ENCODE measurements around the gene CAPN13.

Gene CAPN13

GRCh38 chr2:30820381-30821055, 13.3 kb upstream of the CAPN13 start:
- no peaks in the 10 kb centered on the region for H3K36me3 ChIP-seq
- no peak overlapping the region for H3K9ac ChIP-seq
- peaks cover 10 to 15% (median 12%) of the 10 kb centered on the region in 11 experiments for H3K9me3 ChIP-seq (replicated peaks in 1 of 11)
- no peak overlapping the region for H3K4me3 ChIP-seq
- no peak overlapping the region for H3K27ac ChIP-seq
- H4K20me1 ChIP-seq = no peaks in the 10 kb centered on the region
- H3K4me1 ChIP-seq = peaks cover 5 to 34% (median 25%) of the 10 kb centered on the region in 10 experiments
- no peaks in the 10 kb centered on the region for H3K27me3 ChIP-seq
- no peak overlapping the region for H3K4me2 ChIP-seq
- TF ChIP-seq Cebpa-rat (IDR thresholded peaks at IDR 0.05) = no peak

- H3K27ac ChIP-seq = no peak overlapping the region
Measured at GRCh38 chr2:30809938-30810337, 2.7 kb upstream of the CAPN13 start.

GRCh38 chr2:30808695-30809094, 1.4 kb upstream of the CAPN13 start:
- Histone ChIP-seq H4K20me1 (no peaks in the 10 kb centered on the region), H3K4me1 (peaks cover 0 to 4% (median under 1%) of the 10 kb centered on the region in 10 experiments; a peak in 8 of 20 replicates), H3K9me3 (replicated peaks in 1 of 11) (peaks cover 0 to 2% (median 0%) of the 10 kb centered on the region in 11 experiments; a peak in 2 of 22 replicates), H3K27me3 (peaks cover 0 to 5% (median 0%) of the 10 kb centered on the region in 11 experiments; a peak in 1 of 22 replicates), H3K36me3 (no peaks in the 10 kb centered on the region), H3K9ac (no peak overlapping the region), H3K4me3 (no peak overlapping the region), H3K4me2 (no peak overlapping the region), H3K27ac (no peak overlapping the region)
- no peak for TF ChIP-seq Cebpa-rat (IDR thresholded peaks at IDR 0.05)

More at GRCh38 chr2:30809938-30810337, 2.7 kb upstream of the CAPN13 start:
- Histone ChIP-seq H3K36me3 (no peaks in the 10 kb centered on the region), H3K4me2 (no peak overlapping the region), H4K20me1 (no peaks in the 10 kb centered on the region), H3K9ac (no peak overlapping the region), H3K4me1 (no peaks in the 10 kb centered on the region), H3K4me3 (no peak overlapping the region), H3K27me3 (no peaks in the 10 kb centered on the region), H3K9me3 (replicated peaks in 1 of 11) (peaks cover 0 to 13% (median 5%) of the 10 kb centered on the region in 11 experiments; a peak in 6 of 22 replicates)
- TF ChIP-seq Cebpa-rat (IDR thresholded peaks at IDR 0.05) = no peak

GRCh38 chr2:30803281-30803680, 4.0 kb downstream of the CAPN13 start:
- Histone ChIP-seq H3K9ac (no peak overlapping the region), H4K20me1 (no peaks in the 10 kb centered on the region), H3K4me3 (no peak overlapping the region), H3K9me3 (replicated peaks in 1 of 11) (no peaks in the 10 kb centered on the region), H3K4me1 (peaks cover 12 to 28% (median 22%) of the 10 kb centered on the region in 10 experiments), H3K36me3 (no peaks in the 10 kb centered on the region), H3K27me3 (peaks cover 0 to 16% (median 0%) of the 10 kb centered on the region in 11 experiments; a peak in 1 of 22 replicates), H3K4me2 (peak overlapping the region in 7 of 11 experiments; percentile 30 to 48 (median 33); a peak in 14 of 22 replicates), H3K27ac (no peak overlapping the region)
- no peak for TF ChIP-seq Cebpa-rat (IDR thresholded peaks at IDR 0.05)

- H3K27me3 ChIP-seq = peaks cover 0 to 20% (median 0%) of the 10 kb centered on the region in 11 experiments; a peak in 1 of 22 replicates
- no peak overlapping the region for H3K27ac ChIP-seq
- no peak overlapping the region for H3K9ac ChIP-seq
- H3K36me3 ChIP-seq = no peaks in the 10 kb centered on the region
- TF ChIP-seq Cebpa-rat (IDR thresholded peaks at IDR 0.05) = no peak
- H3K9me3 ChIP-seq (replicated peaks in 1 of 11) = no peaks in the 10 kb centered on the region
- no peaks in the 10 kb centered on the region for H4K20me1 ChIP-seq
- no peak overlapping the region for H3K4me3 ChIP-seq
- peak overlapping the region in 4 of 11 experiments; percentile 31 to 48 (median 40); a peak in 8 of 22 replicates for H3K4me2 ChIP-seq
- peaks cover 16 to 35% (median 28%) of the 10 kb centered on the region in 10 experiments for H3K4me1 ChIP-seq
Measured at GRCh38 chr2:30802611-30803010, 4.6 kb downstream of the CAPN13 start.

- no peak overlapping the region for H3K4me2 ChIP-seq
- H4K20me1 ChIP-seq = no peaks in the 10 kb centered on the region
- H3K27ac ChIP-seq = no peak overlapping the region
- no peaks in the 10 kb centered on the region for H3K36me3 ChIP-seq
- no peak overlapping the region for H3K4me3 ChIP-seq
- H3K27me3 ChIP-seq = peaks cover 0 to 20% (median 0%) of the 10 kb centered on the region in 11 experiments; a peak in 3 of 22 replicates
- no peaks in the 10 kb centered on the region for H3K9me3 ChIP-seq (replicated peaks in 1 of 11)
- H3K9ac ChIP-seq = no peak overlapping the region
- H3K4me1 ChIP-seq = peaks cover 16 to 38% (median 30%) of the 10 kb centered on the region in 10 experiments
- no peak for TF ChIP-seq Cebpa-rat (IDR thresholded peaks at IDR 0.05)
Measured at GRCh38 chr2:30801821-30802455, 5.3 kb downstream of the CAPN13 start.

GRCh38 chr2:30800159-30800558, 7.1 kb downstream of the CAPN13 start:
- peaks cover 0 to 27% (median 0%) of the 10 kb centered on the region in 11 experiments; a peak in 4 of 22 replicates for H3K27me3 ChIP-seq
- no peak for TF ChIP-seq Cebpa-rat (IDR thresholded peaks at IDR 0.05)
- no peaks in the 10 kb centered on the region for H3K9me3 ChIP-seq (replicated peaks in 1 of 11)
- no peaks in the 10 kb centered on the region for H3K36me3 ChIP-seq
- no peak overlapping the region for H3K4me2 ChIP-seq
- H3K4me1 ChIP-seq = peaks cover 16 to 38% (median 30%) of the 10 kb centered on the region in 10 experiments
- H3K27ac ChIP-seq = no peak overlapping the region
- no peak overlapping the region for H3K9ac ChIP-seq
- no peak overlapping the region for H3K4me3 ChIP-seq
- no peaks in the 10 kb centered on the region for H4K20me1 ChIP-seq

- no peak for TF ChIP-seq Cebpa-rat (IDR thresholded peaks at IDR 0.05)
- H3K27me3 ChIP-seq = peaks cover 0 to 33% (median 0%) of the 10 kb centered on the region in 11 experiments; a peak in 4 of 22 replicates
- H3K4me3 ChIP-seq = no peak overlapping the region
- no peaks in the 10 kb centered on the region for H4K20me1 ChIP-seq
- H3K27ac ChIP-seq = peak overlapping the region in 8 of 11 experiments; percentile 46 to 75 (median 59); a peak in 7 of 22 replicates
- H3K9me3 ChIP-seq (replicated peaks in 1 of 11) = no peaks in the 10 kb centered on the region
- H3K4me1 ChIP-seq = peaks cover 16 to 38% (median 30%) of the 10 kb centered on the region in 10 experiments
- no peaks in the 10 kb centered on the region for H3K36me3 ChIP-seq
- H3K9ac ChIP-seq = no peak overlapping the region
- peak overlapping the region; percentile 60 to 81 (median 73); a peak in 21 of 22 replicates for H3K4me2 ChIP-seq
Measured at GRCh38 chr2:30799366-30799765, 7.9 kb downstream of the CAPN13 start.

GRCh38 chr2:30798536-30798991, 8.7 kb downstream of the CAPN13 start:
- Histone ChIP-seq H3K36me3 (no peaks in the 10 kb centered on the region), H3K9me3 (replicated peaks in 1 of 11) (no peaks in the 10 kb centered on the region), H3K27me3 (peaks cover 0 to 35% (median 0%) of the 10 kb centered on the region in 11 experiments; a peak in 4 of 22 replicates), H4K20me1 (no peaks in the 10 kb centered on the region), H3K4me1 (peaks cover 16 to 33% (median 28%) of the 10 kb centered on the region in 10 experiments), H3K27ac (peak overlapping the region in 9 of 11 experiments; percentile 46 to 75 (median 60); a peak in 19 of 22 replicates), H3K4me3 (peak overlapping the region in 1 of 10 experiments; percentile 10; a peak in 1 of 20 replicates), H3K9ac (peak overlapping the region in 9 of 11 experiments; percentile 1 to 45 (median 15); a peak in 7 of 22 replicates), H3K4me2 (peak overlapping the region; percentile 60 to 81 (median 73))
- no peak for TF ChIP-seq Cebpa-rat (IDR thresholded peaks at IDR 0.05)
